ENCODE measurements around the gene ZNF3. TPM values are rescaled to one million over a fixed set of nuclear protein-coding genes. Genes with fewer than 3 reads are reported as not detected.

ZNF3 gene
- polyA plus RNA-seq, 2 of the 4 experiments (the other 2 are of a cell fraction), result 22.5 to 30.2 TPM

- no peak for TF ChIP-seq RNF2 (IDR thresholded peaks at IDR 0.05; ENCODE audit: borderline replicate concordance, low read depth)
- TF ChIP-seq ZFP36 (IDR thresholded peaks at IDR 0.05; ENCODE audit: borderline replicate concordance, partially characterized antibody), result peak; percentile 53
- TF ChIP-seq JUN (IDR thresholded peaks at IDR 0.05), result peak; percentile 76 to 90
- 0 out of 2 replicates have a peak, but pooled peaks have one; percentile 50 for TF ChIP-seq POLR2AphosphoS2 (conservative IDR thresholded peaks at IDR 0.05; ENCODE audit: low read length)
- TF ChIP-seq CBX2 (IDR thresholded peaks at IDR 0.05; ENCODE audit: borderline replicate concordance, low read depth), result no peak
- TF ChIP-seq PHF8 (IDR thresholded peaks at IDR 0.05; ENCODE audit: borderline replicate concordance, low read depth), result peak; percentile 80; the same call in 1 of the 2 replicates
- peak; percentile 68; the same call in 1 of the 2 replicates for TF ChIP-seq MYC (IDR thresholded peaks at IDR 0.05; ENCODE audit: borderline replicate concordance, low read length)
- TF ChIP-seq MAZ (IDR thresholded peaks at IDR 0.05; ENCODE audit: borderline replicate concordance, low read depth, low read length), result peak; percentile 47; the same call in 1 of the 2 replicates
- peak; percentile 81 for TF ChIP-seq GATA3 (IDR thresholded peaks at IDR 0.05; ENCODE audit: borderline replicate concordance)
- TF ChIP-seq POLR2A (IDR thresholded peaks at IDR 0.05; ENCODE audit: low read length), result peak; percentile 81
- TF ChIP-seq BHLHE40 (IDR thresholded peaks at IDR 0.05; ENCODE audit: low read depth, low read length), result peak; percentile 82
Measured at GRCh38 chr7:100126931-100127865, 45.7 kb upstream of the ZNF3 start, which contains the start of gene MBLAC1 (continued).

- FAIRE-seq, result no peak
- TF ChIP-seq BCL3 (IDR thresholded peaks at IDR 0.05) (no peak), SMC3 (IDR thresholded peaks at IDR 0.05) (0 out of 3 replicates have a peak, but pooled peaks have one; percentile 15), CHD2 (IDR thresholded peaks at IDR 0.05; ENCODE audit: low read length, partially characterized antibody) (peak; percentile 45), HEYL (CRISPR knock-in tag; IDR thresholded peaks at IDR 0.05) (no peak), CEBPB (IDR thresholded peaks at IDR 0.05) (no peak), CHD4 (IDR thresholded peaks at IDR 0.05; ENCODE audit: borderline replicate concordance) (0 out of 2 replicates have a peak, but pooled peaks have one; percentile 22), POLR2AphosphoS2 (conservative IDR thresholded peaks at IDR 0.05; ENCODE audit: low read length) (no peak), MAX (IDR thresholded peaks at IDR 0.05) (peak; percentile 89), KDM1A (IDR thresholded peaks at IDR 0.05; ENCODE audit: low read depth) (peak; percentile 88), E2F6 (IDR thresholded peaks at IDR 0.05; ENCODE audit: borderline replicate concordance, low read depth) (0 out of 2 replicates have a peak, but pooled peaks have one; percentile 45)
- no peak for DNase-seq (ENCODE audit: low read depth in 1 of 2, low spot score in 1 of 2)
- POLR2A ChIA-PET, result interaction anchor here (0.5 to 1.7 kb wide), 7 partner anchors 13 to 303 kb away, joined by 3 to 11 read pairs (median 4); partner anchors contain the start of genes AP4M1, LAMTOR4, MCM7 and ZCWPW1
- ATAC-seq, result peak in 1 of 2 experiments; percentile 61; a peak in 3 of 6 replicates
- CTCF ChIA-PET, result interaction anchor here (0.6 to 2.9 kb wide), 4 partner anchors 9 to 205 kb away, joined by 3 to 13 read pairs (median 4); no protein-coding TSS in a partner anchor
- H3K4me1 ChIP-seq, result peaks cover 30% of the 10 kb centered on the region
- H3K9me3 ChIP-seq, result no peaks in the 10 kb centered on the region
- peak overlapping the region; percentile 64 for H3K4me3 ChIP-seq
- 7% methylated on average over 29 of the region's 29 CpGs for WGBS (ENCODE audit: missing lambda C conversion rate)
- peak overlapping the region; percentile 62 for H3K4me2 ChIP-seq
- peak overlapping the region; percentile 90 to 94 for H3K27ac ChIP-seq
Measured at GRCh38 chr7:100126239-100126930, 44.9 kb upstream of the ZNF3 start.

Data from A549 (cell line).